ENCODE data around the gene TANGO2. TPM values are rescaled to one million over a fixed set of nuclear protein-coding genes. Genes with fewer than 3 reads are reported as not detected.
A peak's percentile ranks its signal among the peaks of the same experiment; 100 is the strongest.

Gene TANGO2
- total and polyA plus RNA-seq, 9 of the 15 experiments (the other 6 are each of a cell fraction or from before 2014, with no cell fraction given) = 15.5 to 94.9 (median 70.1) TPM

- 89% methylated on average over 52 of the region's 52 CpGs for WGBS (ENCODE audit: insufficient coverage, low coverage, missing lambda C conversion rate)
- in situ Hi-C loops (cut with MboI) (no loop called here), intact Hi-C loops (cut with micrococcal nuclease) (loop anchor here (10.0 kb wide), 2 partner anchors 255 to 315 kb away; no protein-coding TSS in a partner anchor)
- peaks cover 43% of the 10 kb centered on the region for H4K20me1 ChIP-seq (replicated peaks; ENCODE audit: control insufficient read depth, insufficient read depth, low read length)
- H3K4me3 ChIP-seq = no peak overlapping the region
- H3K4me2 ChIP-seq (ENCODE audit: insufficient read depth, low read length) = no peak overlapping the region
- ChIA-PET POLR2A (interaction anchor here (0.6 to 3.0 kb wide), 12 partner anchors 9 to 159 kb away, joined by 3 to 11 read pairs (median 4); no protein-coding TSS in a partner anchor), CTCF (ENCODE audit: low intra/inter-chr PET ratio) (interaction anchor here (0.6 kb wide), 1 partner anchor 349 kb away, joined by 3 read pairs; no protein-coding TSS in a partner anchor)
- ATAC-seq (no peak), FAIRE-seq (no peak), DNase-seq (ENCODE audit: extremely low read depth in 1 of 4, low spot score in 3 of 4) (no peak)
- peaks cover 22% of the 10 kb centered on the region for H3K9me1 ChIP-seq (ENCODE audit: control insufficient read depth, insufficient read depth, low read length)
- no peak overlapping the region for H2AFZ ChIP-seq (ENCODE audit: low read depth, low read length)
- no peaks in the 10 kb centered on the region for H3K79me2 ChIP-seq (ENCODE audit: control insufficient read depth, insufficient read depth, low read length)
- no peak overlapping the region for H3K27ac ChIP-seq (ENCODE audit: extremely low read depth, low read depth, low read length)
- H3K27me3 ChIP-seq (ENCODE audit: control insufficient read depth in 2 of 2, insufficient read depth in 2 of 2, low read length in 2 of 2) = no peaks in the 10 kb centered on the region
- no TSS peak for BruUV-seq (replicated peaks)
- H3K4me1 ChIP-seq (replicated peaks in 1 of 2; ENCODE audit: control insufficient read depth in 2 of 2, insufficient read depth in 2 of 2, low read length in 2 of 2) = peaks cover 13 to 79% of the 10 kb centered on the region in 2 experiments
- H3K9ac ChIP-seq (ENCODE audit: insufficient read depth in 1 of 2, low read depth in 2 of 2, low read length in 2 of 2) = peak overlapping the region in 1 of 2 experiments; percentile 31; a peak in 1 of 4 replicates
- H3K36me3 ChIP-seq (ENCODE audit: control insufficient read depth, insufficient read depth, low read length) = peaks cover 30% of the 10 kb centered on the region; the same call in 2 of the 3 replicates
- no peaks in the 10 kb centered on the region for H3K9me3 ChIP-seq (replicated peaks; ENCODE audit: control insufficient read depth, insufficient read depth, low read depth, low read length)
- no peak for TF ChIP-seq SPI1 (IDR thresholded peaks at IDR 0.05; ENCODE audit: borderline replicate concordance, low read depth, low read length)
- TF ChIP-seq RFX5 (IDR thresholded peaks at IDR 0.05; ENCODE audit: low read depth, low read length) = no peak
- TF ChIP-seq ZFX (CRISPR knock-in tag; IDR thresholded peaks at IDR 0.05) = no peak
- TF ChIP-seq SMAD4 (CRISPR knock-in tag; conservative IDR thresholded peaks at IDR 0.05) = no peak
- TF ChIP-seq ZNF146 (CRISPR knock-in tag; IDR thresholded peaks at IDR 0.05; ENCODE audit: unreplicated experiment) = no peak
- TF ChIP-seq MAZ (CRISPR knock-in tag; conservative IDR thresholded peaks at IDR 0.05 in 1 of 2, IDR thresholded peaks at IDR 0.05 in 1 of 2) = 0 out of 4 replicates have a peak, but pooled peaks of 1 of the 2 experiments have one; percentile 13
- 0 out of 2 replicates have a peak, but pooled peaks have one; percentile 16 for TF ChIP-seq PHB (CRISPR knock-in tag; IDR thresholded peaks at IDR 0.05)
- TF ChIP-seq THAP12 (CRISPR knock-in tag; IDR thresholded peaks at IDR 0.05) = no peak
- no peak for TF ChIP-seq SRSF1 (IDR thresholded peaks at IDR 0.05; ENCODE audit: low read depth, low read length)
- no peak for TF ChIP-seq LCOR (CRISPR knock-in tag; IDR thresholded peaks at IDR 0.05)
- no peak for TF ChIP-seq SRF (CRISPR knock-in tag; IDR thresholded peaks at IDR 0.05)
- no peak for TF ChIP-seq OTX1 (CRISPR knock-in tag; IDR thresholded peaks at IDR 0.05)
- TF ChIP-seq HLTF (IDR thresholded peaks at IDR 0.05) = no peak
- TF ChIP-seq NFE2L1 (tag; IDR thresholded peaks at IDR 0.05; ENCODE audit: borderline replicate concordance, low read depth) = no peak
- no peak for TF ChIP-seq FOXM1 (IDR thresholded peaks at IDR 0.05; ENCODE audit: low read depth)
- TF ChIP-seq FOXM1 (CRISPR knock-in tag; IDR thresholded peaks at IDR 0.05; ENCODE audit: low read depth) = no peak
- TF ChIP-seq SIN3B (IDR thresholded peaks at IDR 0.05; ENCODE audit: low read depth) = no peak
- peak; percentile 11; the same call in 1 of the 2 replicates for TF ChIP-seq MBD2 (IDR thresholded peaks at IDR 0.05; ENCODE audit: borderline replicate concordance, low read depth)
- TF ChIP-seq ZNF175 (CRISPR knock-in tag; IDR thresholded peaks at IDR 0.05; ENCODE audit: low read depth) = no peak
These were observed 41.0 kb upstream of the TANGO2 start for GRCh38 chr22:19979712-19980493.

All from K562 (cell line).